KOPT-K1 (cell line): ENCODE measurements around the gene SYT10.
"Not testable (repeated sequence)": the region's sequence is repeated elsewhere in the genome, so short reads cannot be mapped to it uniquely, and the experiment has no call there.

Experiments used
- H3K27ac ChIP-seq: fragments of 200-600 bp; sonication (generic); 2 replicates; pipeline ENCODE4 v1.5.1; 2016; ENCODE audit warnings: antibody characterized with exemption, mild to moderate bottlenecking, low read depth, low read length; ENCODE audit not compliant: poor library complexity, severe bottlenecking
- H3K36me3 ChIP-seq: fragments of 200-600 bp; sonication (generic); 2 replicates; pipeline ENCODE4 v1.5.1; 2017; ENCODE audit warnings: antibody characterized with exemption, mild to moderate bottlenecking, low read length, moderate library complexity; ENCODE audit not compliant: insufficient read depth
- H3K9me3 ChIP-seq: fragments of 200-600 bp; sonication (generic); 2 replicates; pipeline ENCODE4 v1.5.1; 2017; ENCODE audit warnings: antibody characterized with exemption, low read length, mild to moderate bottlenecking; ENCODE audit not compliant: insufficient read depth, poor library complexity, severe bottlenecking

SYT10 gene

DNA sequence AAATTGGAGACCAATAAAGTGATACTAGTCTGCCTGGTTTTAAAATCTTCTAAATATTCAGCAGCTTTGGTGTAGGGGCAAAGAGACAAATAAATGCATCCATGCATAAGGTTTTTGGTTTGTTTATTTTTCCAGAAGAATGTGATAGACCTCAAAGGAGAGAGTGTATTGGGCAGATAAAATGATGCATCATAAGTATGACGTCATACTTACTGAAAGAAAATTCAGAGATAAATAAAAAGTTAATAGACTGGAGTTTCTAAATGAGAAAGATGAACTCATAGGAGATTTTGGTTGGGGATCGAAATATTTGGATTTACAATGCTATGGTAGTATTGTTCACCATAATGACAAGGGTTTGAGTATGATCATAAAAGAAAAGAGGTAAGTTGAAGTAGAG is 10.2 kb downstream of the SYT10 start:
- Histone ChIP-seq H3K9me3 (no peaks in the 10 kb centered on the region), H3K36me3 (no peaks in the 10 kb centered on the region), H3K27ac (no peak overlapping the region)

DNA sequence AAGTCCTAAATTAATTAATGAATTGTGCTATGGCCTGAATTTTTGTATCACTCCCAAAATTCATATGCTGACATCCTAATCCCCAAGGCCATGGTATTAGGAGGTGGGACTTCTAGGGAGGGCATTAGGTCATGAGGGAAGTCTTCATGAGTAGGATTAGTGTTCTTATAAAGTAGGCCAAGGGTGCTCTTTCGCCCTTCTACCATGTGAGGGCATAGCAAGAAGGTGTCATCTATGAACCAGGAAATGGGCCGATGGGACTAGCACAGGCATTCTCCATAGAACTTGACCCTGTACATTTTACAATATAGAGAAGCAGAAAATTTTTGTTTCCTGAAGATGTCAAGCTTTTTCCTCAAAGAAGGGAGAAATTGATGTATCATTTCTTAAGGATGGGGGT is 12.5 kb downstream of the SYT10 start:
- no peaks in the 10 kb centered on the region for H3K9me3 ChIP-seq
- H3K36me3 ChIP-seq: no peaks in the 10 kb centered on the region
- H3K27ac ChIP-seq: no peak overlapping the region

DNA sequence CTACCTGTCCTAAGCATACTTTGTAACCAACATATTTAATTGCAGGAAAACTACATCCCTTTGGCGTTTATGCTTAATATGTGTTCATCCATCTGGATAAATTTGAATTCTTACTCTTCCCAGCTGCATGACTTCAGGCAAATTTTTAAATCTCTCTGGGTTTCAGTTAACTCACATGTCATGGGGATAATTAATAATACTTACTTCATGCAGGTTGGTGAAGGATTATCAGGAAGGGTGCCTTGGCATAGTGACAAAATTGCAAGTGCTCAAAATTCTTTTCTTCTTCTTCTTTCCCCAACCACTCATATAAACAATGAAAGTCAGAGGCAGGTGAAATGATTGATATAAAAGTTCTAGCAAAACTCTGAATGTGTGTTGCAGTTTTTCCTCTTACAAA is 15.9 kb downstream of the SYT10 start:
- Histone ChIP-seq H3K9me3 (no peaks in the 10 kb centered on the region), H3K36me3 (no peaks in the 10 kb centered on the region), H3K27ac (no peak overlapping the region)

DNA sequence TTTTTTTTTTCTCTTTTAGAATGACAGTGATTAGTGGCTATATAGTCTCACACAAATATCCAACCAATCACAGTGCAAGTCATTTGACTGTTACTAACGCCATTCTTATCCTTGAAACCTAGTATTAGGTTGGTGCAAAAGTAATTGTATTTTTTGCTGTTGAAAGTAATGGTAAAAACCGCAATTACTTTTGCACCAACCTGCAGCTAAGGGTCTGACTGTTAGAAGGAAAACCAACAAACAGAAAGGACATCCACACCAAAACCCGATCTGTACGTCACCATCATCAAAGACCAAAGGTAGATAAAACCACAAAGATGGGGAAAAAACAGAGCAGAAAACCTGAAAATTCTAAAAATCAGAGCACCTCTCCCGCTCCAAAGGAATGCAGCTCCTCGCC is 27.2 kb downstream of the SYT10 start:
- not testable (repeated sequence) for H3K9me3 ChIP-seq, H3K36me3 ChIP-seq, H3K27ac ChIP-seq

DNA sequence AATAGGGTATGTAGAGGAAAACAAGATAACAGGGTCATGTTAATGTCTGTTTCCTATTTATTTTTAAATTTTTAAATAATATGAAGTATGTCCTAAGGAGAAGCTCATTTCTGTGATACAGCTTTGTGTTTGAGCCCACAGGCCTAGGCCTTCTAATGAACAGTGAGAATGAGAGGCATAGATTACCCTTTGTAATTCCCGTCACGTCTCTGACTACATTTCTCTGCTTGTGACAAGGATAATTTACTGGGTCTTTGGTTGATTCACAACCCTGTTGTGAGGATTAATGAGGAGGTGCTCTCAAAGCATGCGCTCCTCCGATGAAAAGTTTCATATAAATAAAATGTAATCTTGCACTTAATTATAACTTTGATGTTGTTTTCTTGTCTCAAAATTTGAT is 56.1 kb downstream of the SYT10 start:
- Histone ChIP-seq H3K27ac (no peak overlapping the region), H3K9me3 (no peaks in the 10 kb centered on the region), H3K36me3 (no peaks in the 10 kb centered on the region)

DNA sequence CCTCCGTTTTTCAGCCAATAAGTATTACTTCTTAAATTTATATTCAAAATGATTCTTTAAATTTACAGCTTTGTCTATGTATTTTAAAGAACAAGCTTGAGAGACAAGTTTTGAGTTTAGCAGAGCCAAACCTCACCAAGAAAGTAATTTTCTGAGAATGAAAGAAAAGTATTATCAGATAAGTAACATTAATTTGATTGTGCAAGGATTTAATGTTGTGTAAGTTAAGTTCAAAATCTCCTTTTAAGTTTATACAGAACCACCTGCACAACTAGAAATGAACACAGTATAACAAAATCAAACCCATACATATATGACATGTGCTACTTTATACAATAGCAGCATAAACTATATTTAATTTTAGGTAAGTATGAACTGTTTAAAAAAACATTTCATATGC is 63.5 kb downstream of the SYT10 start:
- Histone ChIP-seq H3K36me3 (no peaks in the 10 kb centered on the region), H3K27ac (no peak overlapping the region), H3K9me3 (no peaks in the 10 kb centered on the region)

DNA sequence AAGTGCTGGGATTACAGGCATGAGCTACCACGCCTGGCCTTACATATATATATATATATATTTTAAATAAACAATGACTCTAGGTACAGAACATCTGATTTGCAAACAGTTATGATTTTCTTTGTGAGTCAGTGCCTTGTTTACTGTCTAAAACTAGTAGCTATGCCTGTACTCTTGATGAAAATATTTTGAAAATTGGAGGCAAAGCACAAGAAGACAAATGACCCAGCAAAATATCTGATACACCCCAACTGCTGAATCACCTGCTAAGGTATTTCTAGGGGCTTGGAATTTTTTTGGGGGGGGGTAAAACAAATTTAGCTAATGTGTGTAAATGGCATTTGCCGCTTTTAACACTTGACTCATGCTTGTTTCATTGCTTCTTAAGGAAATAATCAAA is 69.3 kb downstream of the SYT10 start:
- Histone ChIP-seq H3K27ac (no peak overlapping the region), H3K9me3 (no peaks in the 10 kb centered on the region), H3K36me3 (no peaks in the 10 kb centered on the region)

DNA sequence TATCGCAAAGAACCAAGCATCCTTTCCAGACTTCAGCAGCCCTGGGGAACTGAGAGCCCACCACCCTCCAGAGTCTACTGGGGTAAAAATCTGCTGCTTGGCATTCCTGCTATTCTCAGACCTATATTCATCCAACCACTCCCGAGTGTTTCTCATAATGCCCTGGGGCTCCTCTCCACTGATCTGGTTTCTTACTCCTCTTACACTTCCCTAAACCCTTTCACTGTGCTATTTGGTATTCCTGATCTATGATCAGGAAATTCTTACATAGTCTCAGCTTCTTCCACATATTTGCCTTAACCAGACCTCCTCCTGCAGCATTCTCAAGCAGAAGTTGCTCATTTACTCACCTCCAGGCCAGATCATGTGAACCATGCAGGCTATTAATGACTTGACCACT is 82.4 kb downstream of the SYT10 start:
- H3K36me3 ChIP-seq: no peaks in the 10 kb centered on the region
- no peak overlapping the region for H3K27ac ChIP-seq
- H3K9me3 ChIP-seq: no peaks in the 10 kb centered on the region

DNA sequence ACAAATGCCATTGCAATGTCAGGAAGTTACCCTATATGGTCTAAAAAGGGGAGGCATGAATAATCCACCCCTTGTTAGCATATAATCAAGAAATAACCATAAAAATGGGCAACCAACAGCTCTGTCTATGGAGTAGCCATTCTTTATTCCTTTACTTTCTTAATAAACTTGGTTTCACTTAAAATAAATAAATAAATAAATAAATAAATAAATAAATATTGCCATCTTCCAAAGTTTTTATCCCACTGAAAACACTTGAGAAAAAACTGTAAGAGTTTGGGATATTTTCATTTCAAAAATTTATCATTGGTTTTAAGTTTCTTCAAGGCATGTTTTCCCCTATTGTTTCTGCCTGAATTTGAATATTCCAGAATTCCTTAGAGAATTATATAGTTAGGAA is 89.8 kb downstream of the SYT10 start:
- no peak overlapping the region for H3K27ac ChIP-seq
- no peaks in the 10 kb centered on the region for H3K9me3 ChIP-seq
- no peaks in the 10 kb centered on the region for H3K36me3 ChIP-seq

DNA sequence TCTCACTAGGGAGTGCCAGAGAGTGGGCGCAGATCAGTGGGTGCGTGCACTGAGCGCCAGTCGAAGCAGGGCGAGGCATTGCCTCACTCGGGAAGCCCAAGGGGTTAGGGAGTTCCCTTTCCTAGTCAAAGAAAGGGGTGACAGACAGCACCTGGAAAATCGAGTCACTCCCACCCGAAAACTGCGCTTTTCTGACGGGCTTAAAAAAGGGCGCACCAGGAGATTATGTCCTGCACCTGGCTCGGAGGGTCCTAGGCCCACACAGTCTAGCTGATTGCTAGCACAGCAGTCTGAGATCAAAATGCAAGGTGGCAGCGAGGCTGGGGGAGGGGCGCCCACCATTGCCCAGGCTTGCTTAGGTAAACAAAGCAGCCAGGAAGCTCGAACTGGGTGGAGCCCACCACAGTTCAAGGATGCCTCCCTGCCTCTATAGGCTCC is 107.6 kb downstream of the SYT10 start:
- H3K27ac ChIP-seq, H3K36me3 ChIP-seq, H3K9me3 ChIP-seq: not testable (repeated sequence)

DNA sequence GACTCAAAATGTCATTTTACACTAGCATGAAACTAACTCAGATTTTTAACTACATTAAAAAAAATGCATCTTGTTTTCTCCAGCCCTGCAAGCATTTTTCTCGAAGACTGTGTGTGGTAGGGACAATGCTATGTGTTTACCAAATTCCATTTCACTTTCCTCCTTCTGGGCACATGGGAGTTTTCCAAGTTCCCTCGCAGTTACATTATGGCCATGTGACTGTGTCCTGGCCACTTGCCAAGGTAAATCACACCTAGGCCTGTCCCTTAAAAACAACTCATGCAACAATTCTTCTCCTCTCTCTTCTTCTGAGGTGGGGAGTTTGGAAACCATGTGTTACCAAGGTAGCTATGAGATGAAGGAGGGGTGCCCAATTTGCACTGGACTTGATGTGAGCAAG is 108.7 kb downstream of the SYT10 start:
- H3K27ac ChIP-seq: no peak overlapping the region
- no peaks in the 10 kb centered on the region for H3K9me3 ChIP-seq
- no peaks in the 10 kb centered on the region for H3K36me3 ChIP-seq
